ENCODE measurements around the gene MEGF8. TPM values are rescaled to one million over a fixed set of nuclear protein-coding genes. Genes with fewer than 3 reads are reported as not detected.
A peak's percentile ranks its signal among the peaks of the same experiment; 100 is the strongest.

The MEGF8 gene
- total RNA-seq, 2 experiments from 2014 or later: 4.2 to 4.7 TPM

DNA sequence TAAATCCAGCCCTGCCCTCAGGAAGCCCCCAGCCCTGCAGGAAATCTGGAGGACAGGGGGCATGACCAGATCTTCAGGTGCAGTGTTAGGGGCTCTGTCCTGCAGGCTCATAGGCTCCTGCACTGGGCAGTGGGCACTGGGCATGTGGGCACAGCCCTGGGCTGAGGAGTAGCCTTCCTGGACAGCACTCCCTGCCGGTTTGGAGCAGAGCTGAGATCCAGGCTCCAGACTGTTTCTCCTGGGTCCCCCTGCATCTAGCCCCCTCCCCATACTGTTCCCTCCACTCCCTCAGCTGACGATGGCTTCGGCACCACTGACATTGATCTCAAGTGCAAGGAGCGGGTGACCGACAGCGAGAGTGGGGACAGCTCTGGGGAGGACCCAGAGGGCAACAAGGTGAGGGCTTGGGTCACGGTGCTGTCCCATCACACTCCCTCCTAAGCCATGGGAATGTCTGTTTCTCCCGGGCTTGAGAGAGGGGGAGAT, 35.8 kb upstream of the MEGF8 start:
- POLR2A ChIA-PET: interaction anchor here (1.4 kb wide), 1 partner anchor 69 kb away, joined by 4 read pairs; the partner anchor contains the start of gene ZNF526
- Mint-ChIP-seq H3K4me3 (no peak overlapping the region), H3K36me3 (ENCODE audit: low read depth) (peaks cover 53% of the 10 kb centered on the region), H3K9me3 (no peaks in the 10 kb centered on the region), H3K4me1 (peaks cover 28% of the 10 kb centered on the region), H3K27ac (no peak overlapping the region), H3K27me3 (no peaks in the 10 kb centered on the region)
- CTCF ChIA-PET: interaction anchor here (0.6 kb wide), 1 partner anchor 29 kb away, joined by 3 read pairs; no protein-coding TSS in a partner anchor
- no peak for DNase-seq

GRCh38 chr19:42290136-42290522, 35.3 kb upstream of the MEGF8 start:
- ChIA-PET CTCF (no interaction called here), POLR2A (no interaction called here)
- no peak overlapping the region for H3K27ac Mint-ChIP-seq
- H3K36me3 Mint-ChIP-seq (ENCODE audit: low read depth): peaks cover 51% of the 10 kb centered on the region
- H3K4me3 Mint-ChIP-seq: no peak overlapping the region
- H3K9me3 Mint-ChIP-seq: no peaks in the 10 kb centered on the region
- no peaks in the 10 kb centered on the region for H3K27me3 Mint-ChIP-seq
- peaks cover 23% of the 10 kb centered on the region for H3K4me1 Mint-ChIP-seq
- DNase-seq: no peak

DNA sequence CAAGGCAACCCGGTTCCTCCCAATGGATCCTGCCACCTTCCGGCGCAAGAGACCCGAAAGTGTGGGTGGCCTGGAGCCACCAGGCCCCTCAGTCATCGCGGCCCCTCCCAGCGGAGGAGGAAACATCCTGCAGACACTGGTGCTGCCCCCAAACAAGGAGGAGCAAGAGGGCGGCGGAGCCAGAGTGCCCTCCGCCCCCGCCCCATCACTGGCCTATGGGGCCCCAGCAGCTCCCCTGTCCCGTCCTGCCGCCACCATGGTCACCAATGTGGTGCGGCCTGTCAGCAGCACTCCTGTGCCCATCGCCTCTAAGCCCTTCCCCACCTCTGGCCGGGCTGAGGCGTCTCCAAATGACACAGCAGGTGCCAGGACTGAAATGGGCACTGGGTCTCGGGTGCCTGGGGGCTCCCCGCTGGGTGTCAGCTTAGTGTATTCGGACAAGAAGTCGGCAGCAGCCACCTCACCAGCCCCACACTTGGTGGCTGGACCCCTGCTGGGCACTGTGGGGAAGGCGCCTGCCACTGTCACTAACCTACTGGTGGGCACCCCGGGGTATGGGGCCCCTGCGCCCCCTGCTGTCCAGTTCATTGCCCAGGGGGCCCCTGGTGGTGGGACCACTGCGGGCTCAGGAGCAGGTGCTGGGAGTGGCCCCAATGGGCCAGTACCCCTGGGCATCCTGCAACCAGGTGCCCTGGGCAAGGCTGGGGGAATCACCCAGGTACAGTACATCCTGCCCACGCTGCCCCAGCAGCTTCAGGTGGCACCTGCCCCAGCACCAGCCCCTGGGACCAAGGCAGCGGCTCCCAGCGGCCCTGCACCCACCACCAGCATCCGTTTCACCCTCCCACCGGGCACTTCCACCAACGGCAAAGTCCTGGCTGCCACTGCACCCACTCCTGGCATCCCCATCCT, 34.7 kb upstream of the MEGF8 start:
- Mint-ChIP-seq H3K27ac (no peak overlapping the region), H3K9me3 (no peaks in the 10 kb centered on the region), H3K4me3 (no peak overlapping the region), H3K27me3 (no peaks in the 10 kb centered on the region), H3K36me3 (ENCODE audit: low read depth) (peaks cover 53% of the 10 kb centered on the region), H3K4me1 (peaks cover 16% of the 10 kb centered on the region)
- CTCF ChIA-PET: no interaction called here
- peak; percentile 51 for DNase-seq
- POLR2A ChIA-PET: no interaction called here

- H3K4me3 Mint-ChIP-seq: no peak overlapping the region
- POLR2A ChIA-PET: no interaction called here
- CTCF ChIA-PET: no interaction called here
- H3K36me3 Mint-ChIP-seq (ENCODE audit: low read depth): peaks cover 48% of the 10 kb centered on the region
- peaks cover 10% of the 10 kb centered on the region for H3K4me1 Mint-ChIP-seq
- no peaks in the 10 kb centered on the region for H3K27me3 Mint-ChIP-seq
- H3K9me3 Mint-ChIP-seq: no peaks in the 10 kb centered on the region
- DNase-seq: no peak
- no peak overlapping the region for H3K27ac Mint-ChIP-seq
Observed at GRCh38 chr19:42291435-42291810, 34.0 kb upstream of the MEGF8 start.

GRCh38 chr19:42292042-42292960, 33.1 kb upstream of the MEGF8 start:
- H3K4me3 Mint-ChIP-seq: no peak overlapping the region
- no peak for DNase-seq
- H3K4me1 Mint-ChIP-seq: peaks cover 10% of the 10 kb centered on the region
- peaks cover 51% of the 10 kb centered on the region for H3K36me3 Mint-ChIP-seq (ENCODE audit: low read depth)
- no peaks in the 10 kb centered on the region for H3K27me3 Mint-ChIP-seq
- POLR2A ChIA-PET: no interaction called here
- H3K9me3 Mint-ChIP-seq: no peaks in the 10 kb centered on the region
- no peak overlapping the region for H3K27ac Mint-ChIP-seq
- CTCF ChIA-PET: interaction anchor here (1.1 to 1.3 kb wide), 2 partner anchors 160 to 161 kb away, joined by 3 to 4 read pairs; partner anchors contain the start of gene POU2F2

DNA sequence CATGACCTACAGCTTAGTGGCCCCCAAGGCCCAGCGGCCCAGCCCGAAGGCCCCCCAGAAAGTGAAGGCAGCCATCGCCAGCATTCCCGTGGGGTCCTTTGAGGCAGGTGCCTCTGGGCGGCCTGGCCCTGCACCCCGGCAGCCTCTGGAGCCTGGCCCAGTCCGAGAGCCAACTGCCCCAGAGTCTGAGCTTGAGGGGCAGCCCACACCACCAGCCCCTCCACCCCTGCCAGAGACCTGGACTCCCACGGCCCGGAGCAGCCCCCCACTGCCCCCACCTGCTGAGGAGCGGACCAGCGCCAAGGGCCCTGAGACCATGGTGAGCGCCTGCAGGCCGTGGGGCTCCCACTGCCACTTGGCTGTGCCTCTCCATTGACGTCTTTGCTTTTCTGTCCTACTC, 32.5 kb upstream of the MEGF8 start:
- Mint-ChIP-seq H3K4me1 (peaks cover 10% of the 10 kb centered on the region), H3K9me3 (no peaks in the 10 kb centered on the region), H3K4me3 (no peak overlapping the region), H3K27me3 (no peaks in the 10 kb centered on the region), H3K27ac (no peak overlapping the region), H3K36me3 (ENCODE audit: low read depth) (peaks cover 47% of the 10 kb centered on the region)
- POLR2A ChIA-PET: no interaction called here
- no peak for DNase-seq
- CTCF ChIA-PET: interaction anchor here (1.1 to 1.3 kb wide), 2 partner anchors 160 to 162 kb away, joined by 3 to 4 read pairs; partner anchors contain the start of gene POU2F2

DNA sequence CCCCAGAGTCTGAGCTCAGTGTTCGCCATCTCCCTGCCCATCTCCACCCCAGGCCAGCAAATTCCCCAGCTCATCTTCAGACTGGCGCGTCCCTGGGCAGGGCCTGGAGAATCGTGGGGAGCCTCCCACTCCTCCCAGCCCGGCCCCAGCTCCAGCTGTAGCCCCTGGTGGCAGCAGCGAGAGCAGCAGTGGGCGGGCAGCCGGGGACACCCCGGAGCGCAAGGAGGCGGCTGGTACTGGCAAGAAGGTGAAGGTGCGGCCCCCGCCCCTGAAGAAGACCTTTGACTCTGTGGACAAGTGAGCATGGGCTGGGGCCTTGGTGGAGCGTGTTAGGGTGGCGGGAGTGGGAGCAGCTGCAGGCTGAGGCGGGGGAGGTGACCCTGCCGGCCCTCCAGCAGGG, 31.9 kb upstream of the MEGF8 start:
- no peak overlapping the region for H3K27ac Mint-ChIP-seq

DNA sequence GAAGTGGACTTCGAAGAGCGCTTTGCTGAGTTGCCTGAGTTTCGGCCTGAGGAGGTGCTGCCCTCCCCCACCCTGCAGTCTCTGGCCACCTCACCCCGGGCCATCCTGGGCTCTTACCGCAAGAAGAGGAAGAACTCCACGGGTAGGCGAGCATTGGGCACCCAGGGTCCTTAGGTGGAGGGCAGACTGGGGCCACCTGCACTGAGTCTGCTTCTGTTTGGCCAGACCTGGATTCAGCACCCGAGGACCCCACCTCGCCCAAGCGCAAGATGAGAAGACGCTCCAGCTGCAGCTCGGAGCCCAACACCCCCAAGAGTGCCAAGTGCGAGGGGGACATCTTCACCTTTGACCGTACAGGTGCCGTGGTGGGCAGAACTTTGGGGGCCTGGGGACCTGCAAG, 31.5 kb upstream of the MEGF8 start:
- POLR2A ChIA-PET: no interaction called here
- no peak for DNase-seq
- no peaks in the 10 kb centered on the region for H3K9me3 Mint-ChIP-seq
- H3K27ac Mint-ChIP-seq: no peak overlapping the region
- CTCF ChIA-PET: no interaction called here
- H3K36me3 Mint-ChIP-seq (ENCODE audit: low read depth): peaks cover 47% of the 10 kb centered on the region
- peaks cover 10% of the 10 kb centered on the region for H3K4me1 Mint-ChIP-seq
- H3K27me3 Mint-ChIP-seq: no peaks in the 10 kb centered on the region
- H3K4me3 Mint-ChIP-seq: no peak overlapping the region

More for the DNA sequence above, 31.9 kb upstream of the MEGF8 start:
- Mint-ChIP-seq H3K4me1 (peaks cover 10% of the 10 kb centered on the region), H3K4me3 (no peak overlapping the region), H3K36me3 (ENCODE audit: low read depth) (peaks cover 47% of the 10 kb centered on the region), H3K9me3 (no peaks in the 10 kb centered on the region), H3K27me3 (no peaks in the 10 kb centered on the region)
- ChIA-PET POLR2A (no interaction called here), CTCF (interaction anchor here (1.1 kb wide), 1 partner anchor 162 kb away, joined by 3 read pairs; no protein-coding TSS in a partner anchor)
- no peak for DNase-seq

GRCh38 chr19:42294471-42295137, 30.8 kb upstream of the MEGF8 start:
- Mint-ChIP-seq H3K4me1 (peaks cover 10% of the 10 kb centered on the region), H3K9me3 (no peaks in the 10 kb centered on the region), H3K36me3 (ENCODE audit: low read depth) (peaks cover 43% of the 10 kb centered on the region), H3K4me3 (no peak overlapping the region), H3K27ac (no peak overlapping the region), H3K27me3 (no peaks in the 10 kb centered on the region)
- POLR2A ChIA-PET: interaction anchor here (0.6 to 1.4 kb wide), 3 partner anchors 10 to 14 kb away, joined by 3 to 4 read pairs (median 3); no protein-coding TSS in a partner anchor
- no peak for DNase-seq
- CTCF ChIA-PET: interaction anchor here (0.5 to 1.3 kb wide), 4 partner anchors 10 to 186 kb away, joined by 3 to 4 read pairs (median 4); partner anchors contain the start of gene POU2F2

- peaks cover 14% of the 10 kb centered on the region for H3K4me1 Mint-ChIP-seq
- no peaks in the 10 kb centered on the region for H3K27me3 Mint-ChIP-seq
- H3K4me3 Mint-ChIP-seq: no peak overlapping the region
- ChIA-PET CTCF (interaction anchor here (0.6 to 1.3 kb wide), 4 partner anchors 11 to 415 kb away, joined by 4 to 5 read pairs (median 4); partner anchors contain the start of gene POU2F2), POLR2A (interaction anchor here (0.6 to 1.4 kb wide), 3 partner anchors 10 to 15 kb away, joined by 3 to 4 read pairs (median 3); no protein-coding TSS in a partner anchor)
- H3K36me3 Mint-ChIP-seq (ENCODE audit: low read depth): peaks cover 40% of the 10 kb centered on the region
- H3K27ac Mint-ChIP-seq: no peak overlapping the region
- no peaks in the 10 kb centered on the region for H3K9me3 Mint-ChIP-seq
- DNase-seq: no peak
Observed at GRCh38 chr19:42295342-42295741, 30.1 kb upstream of the MEGF8 start.

- DNase-seq: peak; percentile 88
- peaks cover 14% of the 10 kb centered on the region for H3K4me1 Mint-ChIP-seq
- H3K27me3 Mint-ChIP-seq: no peaks in the 10 kb centered on the region
- peaks cover 40% of the 10 kb centered on the region for H3K36me3 Mint-ChIP-seq (ENCODE audit: low read depth)
- CTCF ChIA-PET: interaction anchor here (0.6 to 3.5 kb wide), 12 partner anchors 10 to 416 kb away, joined by 3 to 14 read pairs (median 4); partner anchors contain the start of genes GSK3A and POU2F2
- H3K27ac Mint-ChIP-seq: peak overlapping the region; percentile 10
- H3K9me3 Mint-ChIP-seq: no peaks in the 10 kb centered on the region
- POLR2A ChIA-PET: interaction anchor here (0.7 to 1.7 kb wide), 3 partner anchors 11 to 75 kb away, joined by 3 to 4 read pairs (median 3); no protein-coding TSS in a partner anchor
- H3K4me3 Mint-ChIP-seq: no peak overlapping the region
Observed at GRCh38 chr19:42295831-42296525, 29.5 kb upstream of the MEGF8 start.
